Esophagus muscularis mucosa (tissue), 4 donors: ENCODE results near the gene CNTRL. TPM values are rescaled to one million over a fixed set of nuclear protein-coding genes. Genes with fewer than 3 reads are reported as not detected.
"Not testable (repeated sequence)": the region's sequence is repeated elsewhere in the genome, so short reads cannot be mapped to it uniquely, and the experiment has no call there.

ENCODE experiments used
- DNase-seq: peaks from one replicate; pipeline ENCODE4 v3.0.0-alpha.2; 2017; ENCODE audit errors: extremely low spot score
- H3K27ac ChIP-seq, 4 donors: fragments of 200-600 bp; sonication (generic); replicated peaks in 1 of 4; 1 replicate in 3 of 4; 2 replicates in 1 of 4; pipeline ENCODE4 v1.5.1; 2016 to 2019; ENCODE audit warnings: mild to moderate bottlenecking in 1 of 4
- H3K27me3 ChIP-seq, 4 donors: fragments of 200-600 bp; sonication (generic); one replicate each; pipeline versions ENCODE4 v1.5.1 to v1.6.0; 2016 to 2019
- H3K36me3 ChIP-seq, 4 donors: fragments of 200-600 bp; sonication (generic); one replicate each; pipeline ENCODE4 v1.5.1; 2016 to 2019
- H3K4me1 ChIP-seq, 4 donors: fragments of 200-600 bp; sonication (generic); one replicate each; pipeline ENCODE4 v1.5.1; 2016 to 2019
- H3K4me3 ChIP-seq, 4 donors: fragments of 200-600 bp; sonication (generic); 1 replicate in 2 of 4; 2 replicates in 2 of 4; pipeline ENCODE4 v1.5.1; 2016 to 2019; ENCODE audit warnings: mild to moderate bottlenecking in 4 of 4, moderate library complexity in 1 of 4
- H3K9me3 ChIP-seq, 4 donors: fragments of 200-600 bp; sonication (generic); 1 replicate in 3 of 4; 2 replicates in 1 of 4; pipeline ENCODE4 v1.5.1; 2016 to 2019
- EP300 ChIP-seq: sonication (generic); formaldehyde crosslinking; IDR thresholded peaks from one replicate; pipeline ENCODE4 v1.6.1; 2017; ENCODE audit warnings: antibody characterized with exemption
- POLR2A ChIP-seq: fragments of 450-650 bp; IDR thresholded peaks from one replicate; pipeline ENCODE4 v1.6.1; 2017; ENCODE audit warnings: antibody characterized with exemption, moderate library complexity, mild to moderate bottlenecking, low read depth
- POLR2AphosphoS5 ChIP-seq, 2 donors: sonication (generic); formaldehyde crosslinking; IDR thresholded peaks; one replicate each; pipeline ENCODE4 v1.6.1; 2017; ENCODE audit warnings: antibody characterized with exemption in 2 of 2
- WGBS: methylation state at CpG from one replicate; pipeline ENCODE4 v1.1.5; 2018; 5-methylcytosine and 5-hydroxymethylcytosine counted together
- intact Hi-C: fragments of 100-400 bp; cut with DNase I; formaldehyde crosslinking; loops from one replicate; pipeline ENCODE4 v1.15.1; 2023
- total RNA-seq, 4 donors: library from RNA; depleted of rRNA; stranded (reverse); fragments of >200 nt; gene quantifications; one replicate each; pipeline versions ENCODE4 v1.1.0 to v1.2.1, GENCODE V29; 2016
- TF ChIP-seq, protein P1 (sequence below), 3 experiments: fragments of 200-600 bp in 2 of 3; fragments of 450-650 bp in 1 of 3; sonication (generic) in 2 of 3; IDR thresholded peaks; one replicate each; pipeline ENCODE4 v1.5.1; 2017 to 2019; ENCODE audit warnings: antibody characterized with exemption in 3 of 3, mild to moderate bottlenecking in 2 of 3, moderate library complexity in 1 of 3

The CNTRL gene
- total RNA-seq, 4 donors from 2014 or later = 7.8 to 14.1 (median 11.2) TPM

DNA sequence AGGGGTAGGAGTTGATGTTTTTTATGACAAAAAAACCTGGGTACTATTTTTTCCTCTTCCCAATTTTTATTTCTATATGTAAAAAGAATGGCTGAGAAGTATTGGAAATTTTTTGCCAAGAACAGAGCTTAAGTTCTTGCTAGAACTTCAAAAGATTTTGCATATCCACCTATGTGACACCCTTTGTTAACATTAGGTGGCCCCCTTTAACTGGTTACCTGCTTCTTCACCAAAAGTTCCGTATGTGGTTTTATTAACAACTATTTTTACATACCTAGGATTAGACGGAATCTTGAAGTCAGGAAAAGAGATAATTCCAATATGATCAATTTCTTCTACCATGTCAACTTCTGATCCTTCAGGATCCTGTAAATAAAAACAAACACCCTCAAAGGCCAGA lies 40.2 kb upstream of the CNTRL start:
- no peaks in the 10 kb centered on the region for H3K4me1 ChIP-seq
- 82% methylated on average over 2 of the region's 2 CpGs for WGBS
- intact Hi-C loops = no loop called here

DNA sequence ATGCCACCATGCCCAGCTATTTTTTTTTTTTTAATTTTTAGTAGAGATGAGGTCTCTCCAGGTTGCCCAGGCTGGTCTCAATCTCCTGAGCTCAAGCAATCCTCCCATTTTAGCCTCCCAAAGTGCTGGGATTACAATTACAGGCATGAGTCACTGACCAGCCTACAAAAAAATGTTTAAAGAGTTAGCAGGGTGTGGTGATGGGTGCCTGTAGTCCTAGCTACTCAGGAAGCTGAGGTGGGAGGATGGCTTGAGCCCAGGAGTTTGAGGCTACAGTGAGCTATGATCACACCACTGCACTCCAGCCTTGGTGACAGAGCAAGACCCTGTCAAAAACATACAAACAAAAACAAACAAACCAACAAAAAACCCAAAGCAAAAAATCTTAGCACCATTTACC lies 39.0 kb upstream of the CNTRL start:
- DNase-seq, H3K27ac ChIP-seq, H3K4me1 ChIP-seq, intact Hi-C loops, H3K27me3 ChIP-seq, H3K4me3 ChIP-seq, H3K9me3 ChIP-seq: not testable (repeated sequence)
- peaks cover 0 to 14% (median 7%) of the 10 kb centered on the region in 4 donors for H3K36me3 ChIP-seq

More for the DNA sequence above, 40.2 kb upstream of the CNTRL start:
- Histone ChIP-seq H3K27ac (no peak overlapping the region), H3K36me3 (peaks cover 0 to 14% (median 7%) of the 10 kb centered on the region in 4 donors), H3K27me3 (no peaks in the 10 kb centered on the region), H3K9me3 (no peaks in the 10 kb centered on the region), H3K4me3 (no peak overlapping the region)
- DNase-seq = no peak
- TF ChIP-seq POLR2AphosphoS5 (IDR thresholded peaks at IDR 0.05) (no peak), POLR2A (no peak), EP300 (no peak)
- TF ChIP-seq, protein P1, sequence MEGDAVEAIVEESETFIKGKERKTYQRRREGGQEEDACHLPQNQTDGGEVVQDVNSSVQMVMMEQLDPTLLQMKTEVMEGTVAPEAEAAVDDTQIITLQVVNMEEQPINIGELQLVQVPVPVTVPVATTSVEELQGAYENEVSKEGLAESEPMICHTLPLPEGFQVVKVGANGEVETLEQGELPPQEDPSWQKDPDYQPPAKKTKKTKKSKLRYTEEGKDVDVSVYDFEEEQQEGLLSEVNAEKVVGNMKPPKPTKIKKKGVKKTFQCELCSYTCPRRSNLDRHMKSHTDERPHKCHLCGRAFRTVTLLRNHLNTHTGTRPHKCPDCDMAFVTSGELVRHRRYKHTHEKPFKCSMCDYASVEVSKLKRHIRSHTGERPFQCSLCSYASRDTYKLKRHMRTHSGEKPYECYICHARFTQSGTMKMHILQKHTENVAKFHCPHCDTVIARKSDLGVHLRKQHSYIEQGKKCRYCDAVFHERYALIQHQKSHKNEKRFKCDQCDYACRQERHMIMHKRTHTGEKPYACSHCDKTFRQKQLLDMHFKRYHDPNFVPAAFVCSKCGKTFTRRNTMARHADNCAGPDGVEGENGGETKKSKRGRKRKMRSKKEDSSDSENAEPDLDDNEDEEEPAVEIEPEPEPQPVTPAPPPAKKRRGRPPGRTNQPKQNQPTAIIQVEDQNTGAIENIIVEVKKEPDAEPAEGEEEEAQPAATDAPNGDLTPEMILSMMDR (IDR thresholded peaks at IDR 0.05) = no peak

DNA sequence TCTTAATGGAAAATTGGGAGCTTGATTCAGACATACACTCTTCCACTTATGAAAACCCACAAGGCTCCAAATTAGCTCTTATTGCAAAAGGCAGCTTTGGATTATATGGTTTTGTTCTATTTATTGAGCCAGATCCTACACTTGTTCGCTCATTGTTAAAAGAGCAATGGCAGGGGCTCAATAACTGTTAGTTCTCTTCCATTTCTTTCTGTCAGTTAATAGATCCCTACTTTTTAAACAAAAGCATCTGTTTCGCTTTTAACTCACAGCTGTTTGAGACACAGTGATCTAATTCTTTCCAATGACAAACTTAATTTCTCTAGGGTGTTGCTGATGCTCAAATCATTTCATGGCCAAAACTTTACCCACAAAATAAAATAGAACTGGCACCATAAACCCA lies 36.4 kb upstream of the CNTRL start:
- TF ChIP-seq POLR2A (no peak), POLR2AphosphoS5 (IDR thresholded peaks at IDR 0.05) (no peak), EP300 (no peak)
- TF ChIP-seq, protein P1 (IDR thresholded peaks at IDR 0.05) = no peak
- no peak overlapping the region for H3K4me3 ChIP-seq
- no peaks in the 10 kb centered on the region for H3K9me3 ChIP-seq
- peak overlapping the region in 2 of 4 donors; percentile 3 to 8 for H3K27ac ChIP-seq
- H3K36me3 ChIP-seq = peaks cover 0 to 8% (median 4%) of the 10 kb centered on the region in 4 donors
- intact Hi-C loops = no loop called here
- no peaks in the 10 kb centered on the region for H3K27me3 ChIP-seq
- 66% methylated on average over 2 of the region's 2 CpGs for WGBS
- no peaks in the 10 kb centered on the region for H3K4me1 ChIP-seq
- no peak for DNase-seq

DNA sequence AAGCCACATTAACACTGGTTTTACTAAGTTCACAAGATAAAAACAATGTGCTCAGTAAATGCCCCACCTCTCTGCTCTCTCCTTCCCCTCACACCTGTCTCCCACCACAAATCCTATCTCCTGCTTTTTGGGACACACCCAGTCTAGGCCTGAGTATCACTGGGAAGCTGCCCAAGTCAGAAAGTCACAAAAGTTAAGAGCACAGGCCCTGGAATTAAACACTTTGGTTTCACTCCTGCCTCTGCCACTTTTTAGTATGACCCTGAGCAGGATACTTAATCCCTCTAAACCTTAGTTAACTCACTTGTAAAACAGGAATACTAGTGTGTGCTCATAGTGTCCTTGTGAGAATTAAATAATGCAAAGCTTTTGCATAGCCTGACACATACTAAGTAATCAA lies 36.0 kb upstream of the CNTRL start:
- peak overlapping the region in 2 of 4 donors; percentile 3 to 8 for H3K27ac ChIP-seq
- no peak for DNase-seq
- H3K4me1 ChIP-seq = no peaks in the 10 kb centered on the region
- peaks cover 0 to 8% (median 4%) of the 10 kb centered on the region in 4 donors for H3K36me3 ChIP-seq
- no peaks in the 10 kb centered on the region for H3K9me3 ChIP-seq
- intact Hi-C loops = no loop called here
- TF ChIP-seq POLR2AphosphoS5 (IDR thresholded peaks at IDR 0.05) = no peak
- TF ChIP-seq EP300 = no peak
- no peak for TF ChIP-seq POLR2A
- TF ChIP-seq, protein P1 (IDR thresholded peaks at IDR 0.05) = no peak
- no peaks in the 10 kb centered on the region for H3K27me3 ChIP-seq
- H3K4me3 ChIP-seq = no peak overlapping the region

DNA sequence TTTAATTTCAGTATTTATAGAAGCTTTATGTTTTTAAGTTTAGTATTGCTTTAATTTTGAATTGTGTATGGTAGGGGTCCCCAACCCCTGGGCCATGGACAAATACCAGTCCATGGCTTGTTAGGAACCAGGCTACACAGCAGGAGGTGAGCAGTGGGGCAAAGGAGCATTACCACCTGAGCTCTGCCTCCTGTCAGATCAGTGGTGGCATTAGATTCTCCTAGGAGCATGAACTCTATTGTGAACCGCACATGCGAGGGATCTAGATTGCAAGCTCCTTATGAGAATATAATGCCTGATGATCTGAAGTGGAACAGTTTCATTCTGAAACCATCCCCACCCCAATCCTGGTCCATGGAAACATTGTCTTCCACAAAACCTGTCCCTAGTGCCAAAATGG lies 26.6 kb upstream of the CNTRL start:
- Histone ChIP-seq H3K27me3 (no peaks in the 10 kb centered on the region), H3K36me3 (no peaks in the 10 kb centered on the region), H3K27ac (no peak overlapping the region), H3K4me1 (no peaks in the 10 kb centered on the region), H3K9me3 (no peaks in the 10 kb centered on the region), H3K4me3 (no peak overlapping the region)
- intact Hi-C loops = loop anchor here (5.0 kb wide), 1 partner anchor 51 kb away; no protein-coding TSS in a partner anchor
- 100% methylated on average over 2 of the region's 2 CpGs for WGBS
- TF ChIP-seq, protein P1 (IDR thresholded peaks at IDR 0.05) = no peak
- no peak for TF ChIP-seq POLR2A
- no peak for TF ChIP-seq POLR2AphosphoS5 (IDR thresholded peaks at IDR 0.05)
- no peak for TF ChIP-seq EP300
- DNase-seq = no peak
